Peyer's patch (tissue), 4 donors: ENCODE results near the gene AHCYL2.

Experiments used
- CTCF ChIP-seq, 6 experiments: fragments of 450-650 bp in 4 of 6; fragments of 200-600 bp in 2 of 6; sonication (generic) in 1 of 6; IDR thresholded peaks; one replicate each; pipeline ENCODE4 v1.5.1; 2017 to 2019; ENCODE audit warnings: antibody characterized with exemption in 6 of 6, mild to moderate bottlenecking in 3 of 6, moderate library complexity in 1 of 6
- POLR2A ChIP-seq, 2 donors: fragments of 450-650 bp; IDR thresholded peaks; one replicate each; pipeline ENCODE4 v1.5.1; 2017; ENCODE audit warnings: antibody characterized with exemption in 2 of 2, mild to moderate bottlenecking in 2 of 2, moderate library complexity in 2 of 2

- no peak for TF ChIP-seq CTCF (IDR thresholded peaks at IDR 0.05)
- TF ChIP-seq POLR2A (IDR thresholded peaks at IDR 0.05) = no peak
These were observed 225.5 kb downstream of the AHCYL2 start for GRCh38 chr7:129450295-129450694.
